Measurements from ENCODE around the gene IRF9. TPM values are rescaled to one million over a fixed set of nuclear protein-coding genes. Genes with fewer than 3 reads are reported as not detected.
A peak's percentile ranks its signal among the peaks of the same experiment; 100 is the strongest.

Gene IRF9
- total RNA-seq, 1 experiment from 2014 or later, result 25.1 TPM

- H3K4me3 ChIP-seq (ENCODE audit: low read depth, low read length, poor library complexity, severe bottlenecking), result peak overlapping the region; percentile 82
- no peaks in the 10 kb centered on the region for H3K27me3 ChIP-seq (replicated peaks; ENCODE audit: insufficient read depth, low read depth, low read length, poor library complexity)
- H3K4me1 ChIP-seq (ENCODE audit: insufficient read depth, low read length, poor library complexity, severe bottlenecking), result peaks cover 14% of the 10 kb centered on the region
- no peak for DNase-seq (ENCODE audit: low spot score)
- peak overlapping the region; percentile 99 for H3K27ac ChIP-seq (ENCODE audit: low read depth, low read length, poor library complexity, severe bottlenecking)
- no peak for TF ChIP-seq CTCF (conservative IDR thresholded peaks at IDR 0.05; ENCODE audit: low read depth, low read length)
- no peak for TF ChIP-seq EZH2 (IDR thresholded peaks at IDR 0.05; ENCODE audit: borderline replicate concordance, low read depth, low read length, poor library complexity, severe bottlenecking)
- no TSS peak for BruUV-seq (replicated peaks)
- peaks cover 26% of the 10 kb centered on the region for H3K36me3 ChIP-seq (ENCODE audit: insufficient read depth, low read length, poor library complexity, severe bottlenecking)
- intact Hi-C loops (cut with micrococcal nuclease; ENCODE audit: unreplicated experiment), result loop anchor here (2.0 kb wide), 1 partner anchor 25 kb away; the partner anchor contains the start of gene EMC9
- H3K9me3 ChIP-seq (ENCODE audit: low read depth, low read length, poor library complexity, severe bottlenecking), result no peaks in the 10 kb centered on the region
- ChIA-PET POLR2A (ENCODE audit: low non-redundant PET) (interaction anchor here (0.6 to 2.0 kb wide), 4 partner anchors 15 to 31 kb away, joined by 3 to 13 read pairs (median 3); partner anchors contain the start of genes EMC9, PCK2 and PSME2), CTCF (interaction anchor here (1.2 kb wide), 1 partner anchor 57 kb away, joined by 3 read pairs; no protein-coding TSS in a partner anchor)
These were observed 45.5 kb upstream of the IRF9 start for GRCh38 chr14:24115422-24116127.

DNA sequence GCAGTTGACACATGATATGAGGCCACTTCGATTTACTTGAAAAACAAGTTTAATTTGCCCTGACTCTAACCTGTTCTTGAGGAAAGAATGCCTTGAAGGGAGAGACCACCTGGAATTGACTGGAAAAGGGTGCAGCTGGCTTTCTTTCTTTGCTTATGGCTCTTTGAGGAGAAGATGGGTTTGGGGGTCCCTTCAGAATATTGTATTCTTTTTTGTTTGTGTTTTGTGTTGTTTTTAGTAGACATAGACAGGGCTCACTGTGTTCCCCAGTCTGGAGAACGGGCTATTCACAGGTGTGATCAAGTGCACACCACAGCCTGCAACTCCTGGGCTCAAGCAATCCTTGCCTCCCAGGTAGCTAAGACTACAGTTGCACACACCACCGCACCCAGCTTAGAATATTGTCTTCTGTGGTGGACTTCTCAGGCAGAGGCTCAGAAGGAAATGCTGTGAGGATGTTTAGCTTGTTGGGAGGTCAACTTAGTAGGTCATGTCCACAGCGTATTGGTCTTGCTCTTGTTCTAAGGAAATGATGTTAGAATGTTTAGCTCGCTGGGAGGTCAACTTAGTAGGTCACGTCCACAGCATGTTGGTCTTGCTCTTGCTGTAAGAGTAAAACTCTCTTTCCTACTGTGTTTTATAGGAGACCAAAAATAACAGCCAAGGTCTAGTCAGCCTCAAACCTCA lies 44.8 kb upstream of the IRF9 start:
- Histone ChIP-seq H3K27ac (ENCODE audit: low read depth, low read length, poor library complexity, severe bottlenecking) (no peak overlapping the region), H3K4me3 (ENCODE audit: low read depth, low read length, poor library complexity, severe bottlenecking) (peak overlapping the region; percentile 82), H3K4me1 (ENCODE audit: insufficient read depth, low read length, poor library complexity, severe bottlenecking) (peaks cover 14% of the 10 kb centered on the region), H3K36me3 (ENCODE audit: insufficient read depth, low read length, poor library complexity, severe bottlenecking) (peaks cover 31% of the 10 kb centered on the region), H3K9me3 (ENCODE audit: low read depth, low read length, poor library complexity, severe bottlenecking) (no peaks in the 10 kb centered on the region), H3K27me3 (replicated peaks; ENCODE audit: insufficient read depth, low read depth, low read length, poor library complexity) (no peaks in the 10 kb centered on the region)
- BruUV-seq (replicated peaks), result no TSS peak
- CTCF ChIA-PET, result no interaction called here
- DNase-seq (ENCODE audit: low spot score), result no peak
- TF ChIP-seq EZH2 (IDR thresholded peaks at IDR 0.05; ENCODE audit: borderline replicate concordance, low read depth, low read length, poor library complexity, severe bottlenecking) (no peak), CTCF (conservative IDR thresholded peaks at IDR 0.05; ENCODE audit: low read depth, low read length) (no peak)
- POLR2A ChIA-PET (ENCODE audit: low non-redundant PET), result no interaction called here
- intact Hi-C loops (cut with micrococcal nuclease; ENCODE audit: unreplicated experiment), result no loop called here

DNA sequence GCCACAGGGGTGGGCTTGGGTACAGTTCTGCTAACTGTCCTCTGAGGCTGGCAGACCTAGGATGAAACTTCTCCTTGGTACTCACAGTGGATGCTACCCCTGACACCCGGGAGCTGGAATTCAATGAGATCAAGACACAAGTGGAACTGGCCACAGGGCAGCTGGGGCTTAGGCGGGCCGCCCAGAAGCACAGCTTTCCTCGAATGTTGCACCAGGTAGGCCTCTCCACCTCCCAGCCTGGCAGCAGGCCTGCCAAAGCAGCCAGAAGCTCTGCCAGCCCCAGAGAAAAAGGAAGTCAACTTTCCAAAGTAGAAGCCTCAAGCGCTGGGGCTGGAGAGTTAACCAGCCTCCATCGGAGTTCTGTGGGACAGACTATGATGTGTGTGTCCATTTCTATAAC lies 43.9 kb upstream of the IRF9 start:
- no peaks in the 10 kb centered on the region for H3K27me3 ChIP-seq (replicated peaks; ENCODE audit: insufficient read depth, low read depth, low read length, poor library complexity)
- no peak overlapping the region for H3K4me3 ChIP-seq (ENCODE audit: low read depth, low read length, poor library complexity, severe bottlenecking)
- ChIA-PET POLR2A (ENCODE audit: low non-redundant PET) (no interaction called here), CTCF (no interaction called here)
- no peak for DNase-seq (ENCODE audit: low spot score)
- TF ChIP-seq CTCF (conservative IDR thresholded peaks at IDR 0.05; ENCODE audit: low read depth, low read length) (no peak), EZH2 (IDR thresholded peaks at IDR 0.05; ENCODE audit: borderline replicate concordance, low read depth, low read length, poor library complexity, severe bottlenecking) (no peak)
- intact Hi-C loops (cut with micrococcal nuclease; ENCODE audit: unreplicated experiment), result no loop called here
- no peaks in the 10 kb centered on the region for H3K9me3 ChIP-seq (ENCODE audit: low read depth, low read length, poor library complexity, severe bottlenecking)
- peaks cover 14% of the 10 kb centered on the region for H3K4me1 ChIP-seq (ENCODE audit: insufficient read depth, low read length, poor library complexity, severe bottlenecking)
- no peak overlapping the region for H3K27ac ChIP-seq (ENCODE audit: low read depth, low read length, poor library complexity, severe bottlenecking)
- BruUV-seq (replicated peaks), result no TSS peak
- peaks cover 32% of the 10 kb centered on the region for H3K36me3 ChIP-seq (ENCODE audit: insufficient read depth, low read length, poor library complexity, severe bottlenecking)

Measured in A673 (cell line).